HG03025 (cell line): ENCODE results near the gene TCF25.

Source experiments
- ATAC-seq: cut with Tn5 transposase; IDR thresholded peaks from one replicate; pipeline ENCODE4 v1.9.1; 2021; ENCODE audit warnings: mild to moderate bottlenecking, moderate library complexity; ENCODE audit not compliant: unreplicated experiment, low FRiP score

Gene TCF25

DNA sequence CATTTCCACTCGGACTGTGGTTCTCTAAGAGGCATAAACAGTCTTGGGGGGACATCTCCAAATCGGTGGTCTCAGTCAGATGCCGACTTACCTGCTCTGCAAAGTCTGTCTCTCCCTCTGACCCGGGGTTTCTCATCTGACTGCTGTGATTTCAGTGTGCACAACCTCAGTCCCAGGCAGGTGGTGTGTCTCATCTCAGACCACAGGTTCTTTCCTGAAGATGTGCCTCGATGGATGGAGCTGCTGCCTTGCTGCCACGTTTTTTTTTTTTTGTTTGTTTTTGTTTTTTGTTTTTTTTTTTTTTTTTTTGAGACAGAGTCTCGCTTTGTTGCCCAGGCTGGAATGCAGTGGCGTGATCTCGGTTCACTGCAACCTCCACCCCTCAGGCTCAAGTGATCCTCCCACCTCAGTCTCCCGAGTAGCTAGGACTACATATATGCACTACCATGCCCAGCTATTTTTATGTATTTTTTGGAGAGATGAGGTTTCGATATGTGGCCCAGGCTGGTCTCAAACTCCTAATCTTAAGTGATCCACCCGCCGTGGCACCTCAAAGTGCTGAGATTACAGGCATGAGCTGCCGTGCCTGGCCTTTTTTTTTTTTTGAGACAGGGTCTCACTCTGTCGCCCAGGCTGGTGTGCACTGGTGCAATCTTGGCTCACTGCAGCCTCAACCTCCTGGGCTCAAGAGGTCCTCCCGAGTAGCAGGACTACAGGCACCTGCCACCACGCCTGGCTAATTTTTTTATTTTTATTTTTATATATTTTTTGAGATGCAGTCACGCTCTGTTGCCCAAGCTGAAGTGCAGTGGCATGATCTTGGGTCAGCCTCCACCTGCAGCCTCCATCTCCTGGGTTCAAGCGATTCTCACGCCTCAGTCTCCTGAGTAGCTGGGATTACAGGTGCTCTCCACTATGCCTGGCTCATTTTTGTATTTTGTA lies 29.7 kb upstream of the TCF25 start:
- no peak for ATAC-seq

- no peak for ATAC-seq
Measured at GRCh38 chr16:89844739-89845339, 28.6 kb upstream of the TCF25 start.

GRCh38 chr16:89845417-89845816 lies 28.0 kb upstream of the TCF25 start:
- ATAC-seq = no peak

DNA sequence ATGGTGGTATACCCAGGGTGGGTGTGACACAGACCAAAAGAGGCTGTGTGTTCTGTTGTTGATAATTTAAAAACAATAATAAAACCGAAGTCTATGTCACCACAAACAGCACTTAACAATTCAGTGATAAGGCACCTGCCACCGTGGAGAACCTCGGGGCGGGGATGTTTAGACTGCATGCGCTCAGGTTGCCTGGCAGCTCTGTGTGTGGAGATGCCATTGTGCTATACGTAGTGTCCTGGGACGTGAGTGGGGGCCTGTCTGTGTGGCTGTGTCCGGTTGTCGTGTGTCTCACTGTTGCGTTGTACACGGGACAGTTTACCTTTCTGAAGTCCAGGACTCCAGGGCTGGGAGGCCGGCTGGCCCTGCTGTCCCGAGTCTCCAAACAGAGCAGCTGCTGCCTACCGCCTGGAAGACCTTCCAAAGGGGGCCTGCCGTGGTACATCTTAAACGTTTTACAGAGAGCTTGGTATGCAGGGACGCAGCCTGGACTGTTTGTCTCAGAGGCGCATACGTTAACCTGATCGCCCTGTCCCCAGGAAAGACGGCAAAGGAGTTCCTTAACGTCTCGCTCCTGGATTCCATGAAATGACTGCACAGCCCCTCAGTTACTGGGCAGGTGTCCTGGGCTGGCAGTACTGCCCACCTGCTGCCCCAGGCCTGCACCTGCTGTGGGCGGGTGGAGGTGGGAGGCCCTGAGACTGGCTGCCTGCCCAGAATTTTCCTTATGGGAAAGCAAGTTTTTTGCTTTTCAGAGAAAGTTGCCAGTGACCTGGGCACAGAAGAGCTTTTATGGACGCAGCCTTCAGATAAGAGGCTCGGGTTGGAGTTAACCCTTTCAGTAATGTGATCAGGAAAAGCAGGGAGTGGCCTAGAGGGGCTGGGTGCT lies 26.1 kb upstream of the TCF25 start:
- no peak for ATAC-seq

GRCh38 chr16:89847940-89848297 lies 25.5 kb upstream of the TCF25 start:
- no peak for ATAC-seq

GRCh38 chr16:89848974-89849373 lies 24.4 kb upstream of the TCF25 start:
- no peak for ATAC-seq

- no peak for ATAC-seq
Measured at GRCh38 chr16:89853306-89853993, 19.9 kb upstream of the TCF25 start.

GRCh38 chr16:89855301-89855945 lies 18.0 kb upstream of the TCF25 start:
- no peak for ATAC-seq

DNA sequence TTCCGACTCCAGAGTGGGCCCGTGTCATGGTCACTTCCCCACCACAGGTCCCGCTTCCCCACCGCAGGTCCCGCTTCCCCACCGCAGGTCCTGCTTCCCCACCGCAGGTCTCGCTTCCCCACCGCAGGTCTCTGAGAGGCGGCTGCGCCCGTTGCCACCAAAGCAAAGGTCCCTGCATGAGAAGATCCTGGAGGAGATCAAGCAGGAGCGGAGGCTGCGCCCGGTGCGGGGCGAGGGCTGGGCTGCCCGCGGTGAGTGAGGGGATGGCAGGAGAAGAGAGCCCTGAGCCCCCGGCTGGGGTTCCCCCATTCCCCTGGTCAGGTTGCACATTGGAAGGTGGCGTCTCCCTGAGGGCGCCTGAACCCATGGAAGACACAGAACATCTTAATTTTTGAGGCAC lies 17.4 kb upstream of the TCF25 start:
- no peak for ATAC-seq

- no peak for ATAC-seq
Measured at GRCh38 chr16:89858973-89859614, 14.3 kb upstream of the TCF25 start.

DNA sequence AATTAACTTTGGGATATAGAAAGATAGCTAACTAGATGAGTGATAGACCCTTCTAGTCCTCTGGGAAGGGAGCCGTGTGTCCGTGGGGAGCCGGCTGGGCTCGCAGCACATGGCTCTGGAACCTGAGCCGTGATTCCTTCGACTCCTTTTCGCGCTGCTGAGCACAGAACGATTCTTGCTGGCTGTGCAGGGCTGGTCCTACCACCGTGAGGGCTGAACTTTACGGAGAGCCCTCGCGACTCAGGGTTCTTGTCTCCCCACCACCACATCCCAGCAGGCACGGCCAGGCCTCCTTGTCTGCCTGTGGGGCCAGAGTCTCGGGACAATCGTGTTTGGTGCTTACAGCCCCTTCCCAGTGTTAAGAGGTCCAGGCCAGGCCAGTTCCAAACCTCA lies 13.8 kb upstream of the TCF25 start:
- no peak for ATAC-seq

DNA sequence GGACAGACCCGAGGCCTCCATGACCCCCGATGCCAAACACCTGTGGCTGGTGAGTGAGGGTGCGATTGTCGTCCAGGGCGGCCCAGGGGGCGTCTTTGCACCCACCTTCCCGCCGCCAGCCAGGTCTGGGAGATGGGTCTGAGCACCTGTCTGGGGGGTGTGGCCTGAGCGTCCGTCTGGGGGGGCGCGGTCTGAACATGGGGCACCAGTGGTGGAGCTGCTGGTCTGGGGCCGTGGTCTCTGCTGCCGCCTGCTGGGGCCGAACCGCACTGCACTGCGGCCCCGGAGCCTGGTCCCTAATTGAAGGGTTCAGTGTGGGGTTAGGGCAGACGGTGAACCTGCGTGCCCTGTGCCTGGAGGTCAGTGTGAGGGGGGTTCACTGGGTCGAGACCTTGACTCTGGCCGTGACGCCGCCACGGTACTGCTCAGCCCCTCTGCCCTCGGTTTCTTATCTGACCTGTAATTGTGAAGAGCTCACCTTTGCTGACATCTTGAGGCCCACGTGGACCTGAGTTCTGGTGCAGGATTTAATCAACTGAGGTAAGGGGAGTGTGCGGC lies 12.6 kb upstream of the TCF25 start:
- no peak for ATAC-seq

DNA sequence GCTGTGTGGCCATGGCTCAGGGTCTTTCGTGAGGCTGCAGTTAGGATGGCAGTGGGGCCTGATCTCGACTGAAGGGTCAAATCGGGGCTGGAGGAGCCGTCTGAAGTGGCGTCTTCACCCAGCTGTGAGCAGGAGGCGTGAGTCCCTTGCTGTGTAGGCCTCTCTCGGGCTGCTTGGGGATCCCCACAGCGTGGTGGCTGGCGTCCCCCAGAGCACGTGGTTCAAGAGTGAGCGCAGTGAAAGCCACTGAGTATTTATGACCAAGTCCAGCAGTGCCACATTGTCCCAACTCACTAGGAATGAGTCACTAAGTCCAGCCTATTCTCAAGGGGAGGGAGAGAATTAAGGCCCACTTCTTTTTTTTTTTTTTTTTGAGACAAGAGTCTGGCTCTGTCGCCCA lies 11.7 kb upstream of the TCF25 start:
- no peak for ATAC-seq

- ATAC-seq = no peak
Measured at GRCh38 chr16:89862732-89863131, 10.7 kb upstream of the TCF25 start.

- ATAC-seq = peak; percentile 53
Measured at GRCh38 chr16:89863741-89864526, 9.5 kb upstream of the TCF25 start.

DNA sequence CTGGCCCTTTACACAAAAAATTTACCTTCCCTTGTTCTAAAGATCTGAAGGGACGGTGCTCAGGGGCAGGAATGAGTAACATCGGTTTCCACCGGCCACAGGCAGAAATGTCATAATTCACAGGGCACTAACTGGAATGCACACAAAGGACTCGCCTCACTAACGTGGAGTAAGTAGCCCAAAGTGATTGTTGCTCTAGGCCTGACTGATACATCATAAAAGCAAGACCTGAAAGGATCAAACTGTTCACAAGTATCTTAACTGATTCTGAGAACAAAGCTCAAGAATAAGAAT lies 8.9 kb upstream of the TCF25 start:
- no peak for ATAC-seq

GRCh38 chr16:89867918-89868317 lies 5.5 kb upstream of the TCF25 start:
- ATAC-seq = no peak

DNA sequence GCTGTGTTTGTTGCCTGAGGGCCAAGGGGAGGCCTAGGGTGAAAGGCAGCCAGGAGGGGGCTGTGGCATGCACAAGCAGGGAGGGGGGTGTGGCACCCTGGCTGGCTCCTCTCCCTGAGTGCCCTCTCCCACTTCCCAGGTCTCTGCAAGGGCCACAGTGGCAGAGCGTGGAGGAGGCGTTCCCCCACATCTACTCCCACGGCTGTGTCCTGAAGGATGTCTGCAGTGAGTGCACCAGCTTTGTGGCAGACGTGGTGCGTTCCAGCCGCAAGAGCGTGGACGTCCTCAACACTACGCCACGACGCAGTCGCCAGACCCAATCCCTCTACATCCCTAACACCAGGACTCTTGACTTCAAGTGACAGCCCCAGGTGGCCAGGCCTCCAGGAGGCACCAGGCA lies 3.5 kb upstream of the TCF25 start:
- ATAC-seq = no peak

- no peak for ATAC-seq
Measured at GRCh38 chr16:89870440-89870839, 3.0 kb upstream of the TCF25 start.
